KOPT-K1 (cell line): ENCODE results near the gene C14orf132.

ENCODE experiments used
- H3K27ac ChIP-seq: fragments of 200-600 bp; sonication (generic); 2 replicates; pipeline ENCODE4 v1.5.1; 2016; ENCODE audit warnings: antibody characterized with exemption, mild to moderate bottlenecking, low read depth, low read length; ENCODE audit not compliant: poor library complexity, severe bottlenecking
- H3K36me3 ChIP-seq: fragments of 200-600 bp; sonication (generic); 2 replicates; pipeline ENCODE4 v1.5.1; 2017; ENCODE audit warnings: antibody characterized with exemption, mild to moderate bottlenecking, low read length, moderate library complexity; ENCODE audit not compliant: insufficient read depth
- H3K9me3 ChIP-seq: fragments of 200-600 bp; sonication (generic); 2 replicates; pipeline ENCODE4 v1.5.1; 2017; ENCODE audit warnings: antibody characterized with exemption, low read length, mild to moderate bottlenecking; ENCODE audit not compliant: insufficient read depth, poor library complexity, severe bottlenecking

C14orf132 gene

GRCh38 chr14:96052541-96053247 is 13.5 kb downstream of the C14orf132 start:
- Histone ChIP-seq H3K36me3 (no peaks in the 10 kb centered on the region), H3K27ac (no peak overlapping the region), H3K9me3 (no peaks in the 10 kb centered on the region)

- no peak overlapping the region for H3K27ac ChIP-seq
- H3K9me3 ChIP-seq, result no peaks in the 10 kb centered on the region
- H3K36me3 ChIP-seq, result no peaks in the 10 kb centered on the region
Measured at GRCh38 chr14:96053248-96053599, 14.1 kb downstream of the C14orf132 start.

DNA sequence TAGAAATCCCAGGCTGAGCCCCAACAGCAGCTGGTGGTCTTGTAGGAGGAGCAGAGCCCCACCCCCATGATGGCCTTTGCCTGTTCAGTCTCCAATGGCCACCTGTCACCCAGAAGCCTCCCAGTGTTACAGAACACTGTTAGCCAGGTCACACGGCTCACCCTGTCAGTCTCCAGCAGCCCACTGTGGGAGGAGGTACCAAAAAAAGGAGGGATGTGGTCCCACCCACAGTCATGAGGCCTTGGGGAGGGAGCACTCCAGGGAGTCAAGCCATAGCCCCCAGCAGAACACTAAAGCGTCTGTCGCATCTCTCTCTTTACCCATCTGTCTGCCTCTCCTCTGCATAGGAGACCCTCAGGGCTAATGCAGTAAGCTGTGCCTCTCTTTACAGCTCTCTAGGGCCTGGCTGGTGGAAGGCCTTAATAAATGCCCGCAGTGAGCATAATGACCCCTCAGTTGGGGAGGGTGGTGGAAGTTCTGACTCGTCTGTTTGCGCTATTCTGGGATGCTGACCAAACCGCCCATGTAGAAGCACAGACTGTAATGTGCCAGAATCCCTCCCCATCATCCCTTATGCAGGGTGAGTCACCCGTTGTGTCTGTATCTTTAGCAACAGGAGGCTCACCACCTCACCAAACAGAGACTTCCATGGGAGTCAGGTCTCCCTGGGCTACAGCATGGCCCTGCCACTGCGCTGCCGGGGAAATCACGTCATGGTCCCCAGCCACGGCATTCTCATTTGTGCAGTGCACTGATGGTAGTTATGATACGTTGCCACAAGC is 14.6 kb downstream of the C14orf132 start:
- no peaks in the 10 kb centered on the region for H3K9me3 ChIP-seq
- H3K27ac ChIP-seq, result no peak overlapping the region
- no peaks in the 10 kb centered on the region for H3K36me3 ChIP-seq

DNA sequence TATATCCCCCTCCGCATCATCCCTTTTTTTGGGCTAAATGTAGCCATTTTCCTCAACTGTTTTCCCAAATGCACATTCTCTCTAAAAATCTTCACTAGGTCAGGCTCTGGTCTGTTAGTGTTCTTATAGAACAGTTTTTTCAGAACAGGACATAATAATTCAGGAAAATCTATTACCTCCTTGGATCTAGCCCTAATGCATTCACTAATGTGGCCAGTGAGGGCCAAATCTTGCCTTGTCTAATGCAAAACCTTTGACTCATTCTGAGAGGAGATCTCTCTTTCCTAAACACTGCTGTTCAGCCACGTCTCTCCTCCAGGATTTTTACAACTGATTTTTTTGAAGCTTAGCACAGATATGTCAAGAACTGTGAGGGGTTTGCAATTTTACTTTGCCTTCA is 15.5 kb downstream of the C14orf132 start:
- no peak overlapping the region for H3K27ac ChIP-seq
- H3K36me3 ChIP-seq, result no peaks in the 10 kb centered on the region
- no peaks in the 10 kb centered on the region for H3K9me3 ChIP-seq

- H3K9me3 ChIP-seq, result no peaks in the 10 kb centered on the region
- no peak overlapping the region for H3K27ac ChIP-seq
- no peaks in the 10 kb centered on the region for H3K36me3 ChIP-seq
Measured at GRCh38 chr14:96055065-96055752, 16.0 kb downstream of the C14orf132 start.

GRCh38 chr14:96055753-96056508 is 16.8 kb downstream of the C14orf132 start:
- H3K36me3 ChIP-seq, result no peaks in the 10 kb centered on the region
- no peak overlapping the region for H3K27ac ChIP-seq
- no peaks in the 10 kb centered on the region for H3K9me3 ChIP-seq

DNA sequence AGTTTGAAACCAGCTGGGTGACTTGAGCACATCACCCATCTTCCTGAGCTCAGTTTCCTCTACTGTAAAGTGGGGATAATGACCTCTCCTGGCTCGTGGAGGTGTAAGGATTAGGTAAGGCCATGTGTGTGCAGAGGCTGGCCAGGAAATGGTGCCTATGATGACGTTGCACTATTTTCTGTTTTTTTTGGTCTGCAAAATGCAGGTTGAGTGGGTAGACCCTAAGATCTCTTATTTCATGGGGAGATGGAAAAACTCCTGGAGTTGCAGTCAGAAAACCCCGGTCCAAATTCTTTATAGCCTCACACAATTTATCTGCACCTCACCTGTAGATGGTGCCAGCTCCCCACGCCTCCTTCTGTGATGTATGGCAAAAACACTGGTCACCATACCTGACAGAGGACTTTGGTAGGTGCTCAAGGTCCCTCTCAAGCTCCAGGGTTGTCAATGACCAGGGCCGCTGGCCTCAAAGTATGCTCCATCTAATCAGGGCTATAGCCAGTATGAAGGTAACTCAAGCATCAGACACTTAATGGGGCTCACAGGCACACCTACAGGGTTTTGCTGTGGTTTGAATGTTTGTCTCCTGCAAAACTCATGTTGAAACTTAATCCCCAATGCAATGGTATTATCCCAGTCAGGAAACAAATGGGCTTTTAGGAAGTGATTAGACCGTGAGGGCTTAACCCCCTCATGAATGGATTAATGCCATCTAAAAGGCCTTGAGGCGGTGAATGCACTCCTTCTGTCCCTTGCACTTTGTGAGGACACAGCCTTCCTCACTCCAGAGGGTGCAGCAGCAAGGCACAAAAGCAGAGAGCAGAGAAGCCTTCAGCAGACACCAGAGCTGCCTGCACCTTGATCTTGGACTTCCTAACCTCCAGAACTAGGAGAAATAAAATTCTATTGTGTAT is 17.6 kb downstream of the C14orf132 start:
- Histone ChIP-seq H3K9me3 (no peaks in the 10 kb centered on the region), H3K36me3 (no peaks in the 10 kb centered on the region), H3K27ac (no peak overlapping the region)

- Histone ChIP-seq H3K27ac (no peak overlapping the region), H3K36me3 (no peaks in the 10 kb centered on the region), H3K9me3 (no peaks in the 10 kb centered on the region)
Measured at GRCh38 chr14:96057738-96058137, 18.6 kb downstream of the C14orf132 start.

- Histone ChIP-seq H3K27ac (no peak overlapping the region), H3K9me3 (no peaks in the 10 kb centered on the region), H3K36me3 (no peaks in the 10 kb centered on the region)
Measured at GRCh38 chr14:96058576-96059200, 19.5 kb downstream of the C14orf132 start.

DNA sequence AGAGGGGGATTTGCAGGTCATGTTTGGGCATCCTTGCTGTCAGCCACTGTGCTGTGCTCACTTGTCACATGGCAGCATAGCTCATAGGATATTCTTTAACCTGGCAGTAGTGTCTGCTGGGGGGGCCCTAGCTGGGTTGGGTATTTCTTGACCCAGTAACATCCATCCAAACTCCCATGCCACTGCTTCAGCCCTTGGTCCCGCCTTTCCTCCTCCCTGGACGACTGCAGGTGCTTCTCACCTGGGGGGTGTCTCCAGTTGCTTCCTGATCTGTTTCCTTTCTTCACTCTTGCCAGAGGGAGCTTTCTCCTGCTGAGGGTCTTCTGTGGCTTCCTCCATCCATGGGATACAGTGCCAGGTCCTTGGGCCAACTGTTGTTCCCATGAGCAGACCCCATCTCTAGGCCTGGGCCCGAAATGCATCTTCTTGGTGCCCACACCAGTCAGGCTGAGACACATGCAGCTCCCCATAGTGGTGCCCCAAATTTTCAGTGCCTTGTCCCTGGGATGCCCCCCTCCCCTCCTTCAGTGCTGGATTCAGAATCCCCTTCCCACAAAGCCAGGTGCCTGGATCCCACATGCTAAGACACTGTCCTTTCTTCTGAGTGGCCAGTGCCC is 20.5 kb downstream of the C14orf132 start:
- Histone ChIP-seq H3K36me3 (no peaks in the 10 kb centered on the region), H3K9me3 (no peaks in the 10 kb centered on the region)

DNA sequence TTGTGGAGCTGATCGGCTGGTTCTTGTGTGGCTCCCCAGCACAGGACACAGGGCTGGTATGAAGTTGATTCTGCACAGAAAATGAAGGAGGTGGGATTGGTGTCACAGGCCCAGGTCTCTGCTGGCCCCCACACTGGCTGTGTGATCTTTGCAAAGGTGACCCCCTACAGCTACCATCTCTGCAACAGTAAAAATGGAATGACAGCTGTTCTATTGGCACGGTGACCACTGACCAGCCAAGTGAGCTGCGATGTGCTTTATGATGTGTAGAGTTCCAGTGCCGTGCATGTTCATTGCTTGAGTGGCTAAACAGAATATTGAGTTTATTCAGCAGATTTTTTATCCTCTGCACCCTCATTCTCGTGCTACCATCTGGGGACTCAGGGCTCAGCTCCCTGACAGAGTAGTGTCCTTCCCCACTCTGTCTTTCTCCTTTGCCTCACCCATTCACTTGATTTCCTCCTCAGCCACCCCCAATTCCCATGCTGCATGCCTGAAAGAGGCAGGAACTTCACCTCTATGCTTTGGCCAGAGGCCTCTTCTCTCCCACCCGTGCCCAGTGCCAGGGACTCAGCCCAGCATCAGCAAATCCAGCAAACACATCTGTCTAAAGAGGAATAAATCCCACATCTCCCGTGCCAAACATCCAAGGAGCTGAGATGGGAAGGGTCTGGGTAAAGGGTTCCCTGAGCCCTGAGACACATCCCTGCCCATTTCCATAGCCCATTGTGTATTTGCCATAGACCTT is 21.2 kb downstream of the C14orf132 start:
- Histone ChIP-seq H3K9me3 (no peaks in the 10 kb centered on the region), H3K27ac (no peak overlapping the region), H3K36me3 (no peaks in the 10 kb centered on the region)

More for the DNA sequence above, 20.5 kb downstream of the C14orf132 start:
- H3K27ac ChIP-seq, result no peak overlapping the region

DNA sequence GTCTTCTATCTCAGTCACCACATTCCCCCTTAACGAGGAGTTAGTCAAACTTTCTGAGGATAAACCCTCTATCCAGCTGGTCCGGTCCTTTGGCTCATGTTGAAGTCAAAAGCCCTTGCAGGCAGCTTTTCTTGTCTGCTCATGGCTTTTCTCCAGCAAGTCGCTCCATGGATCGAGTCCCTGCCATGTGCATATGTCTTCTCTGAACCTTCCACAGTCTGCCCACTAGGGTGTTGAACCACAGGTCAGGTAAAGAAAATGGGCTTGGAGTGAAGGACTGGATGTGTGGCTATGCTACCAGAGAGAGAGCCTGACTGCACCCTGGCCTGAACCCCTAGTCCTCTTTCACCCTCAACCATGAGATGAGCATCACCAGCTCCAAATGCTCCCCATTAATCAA is 22.8 kb downstream of the C14orf132 start:
- no peaks in the 10 kb centered on the region for H3K9me3 ChIP-seq
- no peak overlapping the region for H3K27ac ChIP-seq
- no peaks in the 10 kb centered on the region for H3K36me3 ChIP-seq

- Histone ChIP-seq H3K36me3 (no peaks in the 10 kb centered on the region), H3K27ac (no peak overlapping the region)
Measured at GRCh38 chr14:96062506-96062905, 23.3 kb downstream of the C14orf132 start.

More at GRCh38 chr14:96062506-96062905, 23.3 kb downstream of the C14orf132 start:
- no peaks in the 10 kb centered on the region for H3K9me3 ChIP-seq
